IMR-90 (cell line): Measurements from ENCODE around the gene YLPM1.

Experiments used
- POLR2A ChIP-seq: IDR thresholded peaks from 2 replicates; pipeline ENCODE4 v1.6.1; 2012; ENCODE audit warnings: mild to moderate bottlenecking, low read depth, low read length
- TF ChIP-seq, protein P1 (sequence below): conservative IDR thresholded peaks from 2 replicates; pipeline ENCODE4 v1.5.1; 2012; ENCODE audit warnings: mild to moderate bottlenecking, low read depth, low read length, improper control_type of control experiment

DNA sequence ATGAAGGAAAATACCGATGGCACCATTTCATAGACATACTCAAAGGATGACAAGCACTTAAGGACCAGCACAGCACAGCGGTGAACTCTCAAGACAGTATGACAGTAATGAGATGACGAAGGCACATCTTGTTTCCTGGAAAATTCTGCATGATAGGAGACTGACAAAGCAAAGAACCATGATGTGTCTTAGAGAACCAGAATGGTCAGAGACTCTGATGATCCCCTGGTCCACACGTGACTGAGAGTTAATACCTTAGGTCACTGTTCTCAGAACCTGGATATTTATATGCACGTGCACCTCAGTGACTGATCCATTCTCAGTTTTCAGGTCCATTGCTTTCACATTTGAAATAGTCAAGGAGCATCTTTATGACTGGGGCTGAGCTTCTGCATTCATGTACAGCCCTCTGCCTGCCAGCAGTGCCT is 77.5 kb downstream of the YLPM1 start:
- TF ChIP-seq, protein P1, sequence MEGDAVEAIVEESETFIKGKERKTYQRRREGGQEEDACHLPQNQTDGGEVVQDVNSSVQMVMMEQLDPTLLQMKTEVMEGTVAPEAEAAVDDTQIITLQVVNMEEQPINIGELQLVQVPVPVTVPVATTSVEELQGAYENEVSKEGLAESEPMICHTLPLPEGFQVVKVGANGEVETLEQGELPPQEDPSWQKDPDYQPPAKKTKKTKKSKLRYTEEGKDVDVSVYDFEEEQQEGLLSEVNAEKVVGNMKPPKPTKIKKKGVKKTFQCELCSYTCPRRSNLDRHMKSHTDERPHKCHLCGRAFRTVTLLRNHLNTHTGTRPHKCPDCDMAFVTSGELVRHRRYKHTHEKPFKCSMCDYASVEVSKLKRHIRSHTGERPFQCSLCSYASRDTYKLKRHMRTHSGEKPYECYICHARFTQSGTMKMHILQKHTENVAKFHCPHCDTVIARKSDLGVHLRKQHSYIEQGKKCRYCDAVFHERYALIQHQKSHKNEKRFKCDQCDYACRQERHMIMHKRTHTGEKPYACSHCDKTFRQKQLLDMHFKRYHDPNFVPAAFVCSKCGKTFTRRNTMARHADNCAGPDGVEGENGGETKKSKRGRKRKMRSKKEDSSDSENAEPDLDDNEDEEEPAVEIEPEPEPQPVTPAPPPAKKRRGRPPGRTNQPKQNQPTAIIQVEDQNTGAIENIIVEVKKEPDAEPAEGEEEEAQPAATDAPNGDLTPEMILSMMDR = no peak
- no peak for TF ChIP-seq POLR2A
